GM12864 (cell line): ENCODE results near the gene RBPMS2.

ENCODE experiments used
- DNase-seq: peaks from one replicate; pipeline ENCODE4 v3.0.0-alpha.2; 2011; ENCODE audit warnings: low read depth
- H3K4me3 ChIP-seq: 2 replicates; pipeline ENCODE4 v1.5.1; 2011; ENCODE audit warnings: mild to moderate bottlenecking, low read depth, low read length, control low read depth
- TF ChIP-seq, protein P1 (sequence below): IDR thresholded peaks from 2 replicates; pipeline ENCODE4 v1.5.1; 2011; ENCODE audit warnings: low read depth, mild to moderate bottlenecking, moderate library complexity, low read length, control low read depth, inconsistent platforms; ENCODE audit errors: missing control alignments

Gene RBPMS2

DNA sequence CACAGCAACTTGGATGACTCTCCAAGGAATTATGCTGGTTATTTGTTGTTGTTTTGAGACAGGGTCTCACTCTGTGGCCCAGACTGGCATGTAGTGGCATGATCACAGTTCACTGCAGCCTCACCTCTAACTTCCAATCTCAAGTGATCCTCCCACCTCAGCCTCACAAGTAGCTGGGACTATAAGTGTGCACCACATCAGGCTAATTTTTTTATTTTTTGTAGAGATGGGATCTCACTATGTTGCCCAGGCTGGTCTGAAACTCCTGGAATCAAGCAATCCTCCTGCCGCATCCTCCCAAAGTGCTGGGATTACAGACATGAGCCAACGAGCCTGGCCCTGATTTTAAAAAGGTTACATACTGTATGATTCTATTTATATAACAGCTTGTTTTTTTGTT, 63.0 kb downstream of the RBPMS2 start:
- no peak overlapping the region for H3K4me3 ChIP-seq
- TF ChIP-seq, protein P1, sequence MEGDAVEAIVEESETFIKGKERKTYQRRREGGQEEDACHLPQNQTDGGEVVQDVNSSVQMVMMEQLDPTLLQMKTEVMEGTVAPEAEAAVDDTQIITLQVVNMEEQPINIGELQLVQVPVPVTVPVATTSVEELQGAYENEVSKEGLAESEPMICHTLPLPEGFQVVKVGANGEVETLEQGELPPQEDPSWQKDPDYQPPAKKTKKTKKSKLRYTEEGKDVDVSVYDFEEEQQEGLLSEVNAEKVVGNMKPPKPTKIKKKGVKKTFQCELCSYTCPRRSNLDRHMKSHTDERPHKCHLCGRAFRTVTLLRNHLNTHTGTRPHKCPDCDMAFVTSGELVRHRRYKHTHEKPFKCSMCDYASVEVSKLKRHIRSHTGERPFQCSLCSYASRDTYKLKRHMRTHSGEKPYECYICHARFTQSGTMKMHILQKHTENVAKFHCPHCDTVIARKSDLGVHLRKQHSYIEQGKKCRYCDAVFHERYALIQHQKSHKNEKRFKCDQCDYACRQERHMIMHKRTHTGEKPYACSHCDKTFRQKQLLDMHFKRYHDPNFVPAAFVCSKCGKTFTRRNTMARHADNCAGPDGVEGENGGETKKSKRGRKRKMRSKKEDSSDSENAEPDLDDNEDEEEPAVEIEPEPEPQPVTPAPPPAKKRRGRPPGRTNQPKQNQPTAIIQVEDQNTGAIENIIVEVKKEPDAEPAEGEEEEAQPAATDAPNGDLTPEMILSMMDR: no peak
- no peak for DNase-seq

DNA sequence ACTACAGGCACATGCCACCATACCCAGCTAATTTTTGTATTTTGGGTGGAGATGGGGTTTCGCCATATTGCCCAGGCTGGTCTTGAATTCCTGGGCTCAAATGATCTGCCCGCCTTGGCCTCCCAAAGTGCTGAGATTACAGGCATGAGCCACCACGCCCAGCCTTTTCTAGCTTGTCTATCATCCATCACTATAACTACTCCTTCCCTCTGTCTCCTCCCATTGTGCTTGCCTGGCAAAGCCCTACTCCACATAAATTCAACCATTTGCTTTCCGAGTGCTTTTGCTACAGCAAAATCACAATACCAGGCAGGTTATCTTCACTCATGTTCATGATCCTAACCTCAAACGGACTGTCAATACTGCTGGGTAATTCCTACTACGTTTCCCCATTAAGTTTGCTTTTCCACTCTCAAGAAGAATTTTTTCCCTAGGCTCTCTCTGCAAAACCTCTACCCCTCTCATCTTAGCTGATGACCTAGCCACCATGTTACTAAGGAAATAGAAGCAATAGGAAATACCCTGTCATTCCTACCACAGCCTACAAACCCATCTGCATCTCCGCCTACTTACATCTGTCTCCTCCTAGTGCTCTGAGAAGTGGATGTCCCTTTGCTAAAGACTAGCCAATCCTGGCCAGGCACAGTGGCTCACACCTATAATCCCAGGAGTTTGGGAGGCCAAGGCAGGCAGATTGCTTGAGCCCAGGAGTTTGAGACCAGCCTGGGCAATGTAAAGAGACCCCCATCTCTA, 64.5 kb downstream of the RBPMS2 start:
- no peak for DNase-seq
- H3K4me3 ChIP-seq: no peak overlapping the region
- TF ChIP-seq, protein P1: no peak

DNA sequence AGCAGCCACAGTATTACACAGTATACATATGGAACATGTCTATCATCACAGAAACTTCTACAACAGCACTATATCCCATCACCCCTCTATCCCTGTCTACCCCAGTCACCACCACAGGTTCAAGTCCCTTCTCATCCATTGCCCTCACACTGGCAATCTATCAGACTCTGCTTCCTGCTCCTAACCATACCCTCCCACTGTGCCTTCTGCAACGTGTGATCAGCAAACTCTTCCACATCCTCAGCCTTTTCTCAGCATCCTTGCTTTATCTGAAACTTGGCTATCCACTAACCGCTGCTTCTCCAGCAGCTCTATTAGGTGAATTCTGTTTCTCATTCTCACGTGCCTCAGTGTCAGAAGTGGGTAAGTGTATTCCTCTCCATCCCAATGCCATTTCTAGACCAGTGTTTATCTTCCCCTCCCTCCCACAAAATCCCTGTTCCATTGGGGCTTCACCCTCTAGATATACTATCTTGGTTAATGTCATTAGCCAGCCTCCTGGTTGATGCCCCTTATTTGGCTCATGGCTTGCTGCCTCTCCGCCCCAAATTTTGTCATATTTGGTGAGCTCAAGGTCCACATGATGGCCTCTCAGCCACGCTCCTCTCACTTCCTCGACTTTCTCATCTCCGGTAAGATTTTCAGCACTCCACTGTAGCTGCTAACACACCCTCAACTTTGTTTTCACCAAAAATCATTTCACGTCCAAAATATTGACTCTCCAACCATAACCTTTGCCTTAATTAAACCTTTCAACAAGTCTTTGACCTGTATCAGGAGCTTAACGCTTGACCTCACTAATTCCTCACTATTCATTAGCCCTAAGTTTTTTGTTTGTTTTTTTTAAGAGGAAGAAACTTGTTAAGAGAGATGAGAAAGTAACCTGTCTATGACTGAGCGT, 69.1 kb downstream of the RBPMS2 start:
- TF ChIP-seq, protein P1: no peak
- no peak for DNase-seq
- H3K4me3 ChIP-seq: no peak overlapping the region

DNA sequence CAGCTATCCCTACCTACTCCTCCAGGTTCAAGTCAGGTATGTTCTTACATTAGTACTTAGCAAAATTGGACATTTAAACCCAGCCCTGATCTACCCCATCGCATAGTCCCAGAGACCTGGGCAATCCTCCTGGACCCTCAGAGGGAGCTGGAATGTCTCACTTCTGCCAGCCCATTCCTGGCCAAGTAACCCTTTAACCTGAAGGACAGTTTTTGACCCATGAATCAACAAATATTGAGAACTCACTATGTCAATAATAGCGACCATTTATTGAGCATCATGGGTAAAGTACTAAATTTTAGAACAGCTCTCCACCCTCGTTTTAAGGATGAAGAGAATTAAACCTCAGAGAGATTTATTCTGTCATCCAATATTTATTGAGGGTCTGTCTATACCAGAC, 70.4 kb downstream of the RBPMS2 start:
- TF ChIP-seq, protein P1: no peak
- no peak for DNase-seq
- H3K4me3 ChIP-seq: no peak overlapping the region

DNA sequence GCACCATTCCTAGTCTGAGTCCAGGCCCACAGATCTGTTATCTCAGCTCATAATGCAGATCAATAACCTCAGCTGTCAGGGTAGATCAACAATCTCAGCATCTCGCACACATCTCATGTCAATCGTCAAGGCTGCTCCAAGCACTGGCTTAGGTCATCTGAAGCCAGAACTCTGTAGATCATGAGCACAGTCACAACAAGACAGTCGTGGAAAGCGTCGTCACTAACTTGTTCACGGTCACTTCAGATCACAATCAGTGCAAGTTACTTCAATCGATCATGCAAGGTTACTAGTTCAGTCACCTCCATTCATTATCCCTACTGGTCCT, 71.8 kb downstream of the RBPMS2 start:
- TF ChIP-seq, protein P1: no peak
- H3K4me3 ChIP-seq: peak overlapping the region; percentile 78
- no peak for DNase-seq

DNA sequence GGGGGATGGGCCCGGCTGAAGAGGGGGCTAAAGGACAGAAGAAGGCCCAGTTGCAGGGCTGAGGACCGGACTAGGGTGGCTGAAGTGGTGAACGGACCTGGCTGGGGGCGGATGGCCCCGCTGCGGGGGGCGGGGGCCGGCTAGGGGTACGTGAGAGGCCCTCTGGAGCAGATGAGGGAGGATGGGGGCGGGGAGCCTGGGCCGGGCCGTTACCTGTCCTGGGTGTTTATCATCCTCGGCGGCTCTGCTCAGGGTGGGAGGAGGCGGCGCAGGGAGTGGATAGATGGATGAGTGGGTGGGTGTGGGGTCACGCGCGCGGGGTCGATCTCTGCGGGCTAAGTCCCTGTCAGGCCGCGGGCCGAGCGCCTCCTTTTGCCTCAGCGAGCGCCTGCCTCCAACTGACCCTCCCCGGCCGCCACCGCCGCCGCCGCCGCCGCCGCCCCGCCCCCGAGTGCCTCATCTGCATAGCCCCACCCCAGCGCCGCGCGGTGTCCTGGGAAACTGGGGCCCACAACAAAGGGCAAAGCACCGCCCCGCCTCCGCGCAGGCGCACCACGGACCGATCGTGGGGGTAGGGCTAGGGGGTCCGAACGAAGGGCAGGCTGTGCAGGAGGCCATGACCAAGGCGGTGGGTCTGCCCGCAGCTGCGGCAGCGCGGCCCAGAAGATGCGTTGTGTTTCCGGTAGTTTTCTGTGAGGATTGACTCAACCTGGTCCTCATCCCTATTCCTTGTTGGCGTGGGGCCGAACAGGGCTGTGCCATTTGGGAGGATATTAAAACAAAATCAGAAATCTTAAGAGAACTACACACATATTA, 72.4 kb downstream of the RBPMS2 start:
- H3K4me3 ChIP-seq: peak overlapping the region; percentile 78
- TF ChIP-seq, protein P1: no peak
- peak; percentile 55 for DNase-seq
